GM18499 (cell line): Measurements from ENCODE around the gene COPB1.
A peak's percentile ranks its signal among the peaks of the same experiment; 100 is the strongest.

Source experiments
- ATAC-seq: cut with Tn5 transposase; IDR thresholded peaks from one replicate; pipeline ENCODE4 v1.9.1; 2021; ENCODE audit warnings: moderate number of reproducible peaks; ENCODE audit not compliant: insufficient read depth, unreplicated experiment

COPB1 gene

DNA sequence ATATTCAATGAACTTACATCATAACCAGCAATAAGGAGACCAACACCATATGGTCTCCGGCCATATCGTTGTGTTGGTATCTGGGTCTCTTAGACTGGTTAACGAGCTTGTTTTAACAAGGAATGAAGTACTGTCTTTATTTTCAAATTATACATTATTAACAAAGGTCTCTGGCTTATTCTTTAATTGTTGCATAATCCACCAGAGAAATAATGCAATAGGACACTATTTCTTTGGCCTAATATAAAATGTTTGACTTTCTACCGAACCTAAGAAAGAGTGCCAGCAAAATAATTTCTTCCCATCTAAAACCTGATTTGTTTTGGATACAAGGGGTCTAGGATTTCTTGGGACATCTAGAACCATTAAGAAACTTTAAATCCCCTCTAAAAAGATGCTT is 14.2 kb upstream of the COPB1 start:
- ATAC-seq, result no peak

DNA sequence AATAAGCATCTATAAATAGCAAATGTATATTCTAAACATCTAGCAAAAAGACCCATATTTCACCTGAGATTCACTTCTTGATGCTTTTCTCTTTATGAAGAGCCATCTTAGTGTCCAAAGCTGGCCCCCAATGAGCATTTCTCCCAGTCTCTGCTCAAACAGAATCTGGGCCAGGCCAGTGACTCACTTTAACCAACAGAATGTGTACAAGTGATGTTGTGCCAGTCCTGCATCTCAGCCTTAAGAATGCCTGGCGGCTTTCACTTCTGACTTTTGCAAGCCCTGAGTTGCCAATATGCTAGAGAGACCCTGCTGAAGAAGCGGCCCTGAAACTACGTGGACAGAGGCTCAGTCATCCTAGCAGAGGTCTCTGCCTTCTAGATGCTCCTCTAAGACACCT is 6.9 kb upstream of the COPB1 start:
- ATAC-seq, result no peak

DNA sequence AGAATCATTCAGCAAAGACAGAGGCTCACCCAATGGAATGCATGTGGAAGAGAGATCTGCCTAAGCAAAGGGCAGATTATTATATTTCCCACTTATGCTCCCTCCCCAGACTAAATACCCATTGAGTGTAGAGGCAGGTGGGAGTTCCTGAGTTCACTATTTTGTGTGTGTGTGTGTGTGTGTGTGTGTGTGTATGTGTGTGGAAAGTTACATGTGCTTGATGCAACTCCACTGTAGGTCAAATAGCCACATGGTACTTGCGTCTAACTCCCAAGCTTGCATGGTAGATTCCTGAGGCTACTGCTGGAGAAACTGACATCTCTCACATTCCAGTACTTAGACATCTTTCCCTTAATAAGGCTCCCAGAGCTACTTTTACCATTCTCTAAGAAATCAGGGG is 3.4 kb upstream of the COPB1 start:
- no peak for ATAC-seq

DNA sequence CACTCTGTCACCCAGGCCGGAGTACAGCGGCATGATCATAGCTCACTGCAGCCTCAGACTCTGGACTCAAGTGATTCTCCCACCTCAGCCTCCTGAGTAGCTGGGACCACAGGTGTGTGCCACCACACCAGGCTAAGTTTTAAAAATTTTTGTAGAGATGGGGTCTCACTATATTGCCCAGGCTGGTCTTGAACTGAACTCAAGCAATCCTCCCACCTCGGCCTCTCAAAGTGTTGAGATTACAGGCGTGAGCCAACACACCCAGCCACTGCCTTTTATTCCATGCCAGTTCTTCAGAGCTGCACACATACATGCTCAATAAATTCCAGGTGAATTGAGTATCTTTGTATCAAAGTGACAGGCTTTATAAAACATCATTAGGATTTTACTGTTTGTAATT is 2.4 kb upstream of the COPB1 start:
- ATAC-seq, result no peak

DNA sequence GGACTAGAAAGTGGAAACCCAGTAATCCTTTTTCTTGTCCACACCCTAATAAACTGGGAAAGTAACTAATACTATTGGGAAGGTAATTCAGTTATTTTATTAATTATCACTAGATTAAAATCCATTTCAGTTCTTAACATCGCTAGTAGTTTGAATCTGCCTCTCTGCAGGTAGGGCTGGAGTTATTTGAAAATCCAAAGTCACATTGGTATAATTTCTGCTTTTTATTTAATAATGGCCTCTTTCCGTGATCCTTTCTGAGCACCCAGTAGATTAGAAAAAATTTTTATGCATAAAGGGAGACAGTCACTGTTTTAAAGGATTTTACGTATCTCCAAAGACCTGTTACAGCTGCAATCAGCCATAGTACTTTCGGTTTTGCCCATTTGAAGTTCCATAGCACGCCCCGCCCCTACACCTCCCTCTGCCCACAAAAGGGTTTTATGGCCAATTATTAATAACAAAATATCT is 605 bp upstream of the COPB1 start:
- ATAC-seq, result peak; percentile 62

DNA sequence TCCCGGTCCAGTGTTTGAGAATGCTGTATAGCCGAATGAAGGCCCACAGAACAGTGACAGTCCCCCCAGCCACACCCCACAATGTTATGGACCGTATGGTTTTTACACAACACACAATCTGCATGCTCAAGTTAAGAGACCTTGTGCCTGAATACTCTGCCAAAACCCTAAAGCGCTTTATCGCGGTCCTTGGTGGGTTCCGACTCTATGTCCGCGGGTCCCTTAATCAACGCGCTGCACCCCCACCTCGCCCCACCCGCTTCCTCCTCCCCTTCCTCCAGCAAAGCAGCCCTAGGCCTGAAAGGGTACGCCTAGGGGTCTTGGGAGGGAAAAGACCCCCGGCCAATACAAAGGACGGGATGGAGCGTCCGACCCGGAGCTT is 442 bp downstream of the COPB1 start:
- ATAC-seq, result no peak

DNA sequence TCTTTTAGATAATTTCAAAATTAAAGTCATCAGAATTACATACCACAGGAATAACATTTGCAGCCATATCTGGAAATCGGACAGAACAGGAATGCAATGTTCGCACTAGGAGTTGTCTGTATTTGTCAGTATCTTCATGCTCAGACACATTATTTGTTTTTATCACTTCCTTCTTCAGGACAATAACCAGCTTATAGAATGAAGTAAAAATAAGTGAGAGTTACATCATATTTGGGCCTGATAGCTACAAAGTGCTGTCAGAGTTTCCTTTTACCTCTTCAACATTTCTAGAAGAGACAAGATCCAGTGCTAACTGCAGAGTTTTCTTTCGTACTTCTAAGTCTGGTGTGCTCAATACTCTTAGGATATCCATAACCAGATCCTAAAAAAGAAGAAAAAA is 18.9 kb downstream of the COPB1 start:
- no peak for ATAC-seq

DNA sequence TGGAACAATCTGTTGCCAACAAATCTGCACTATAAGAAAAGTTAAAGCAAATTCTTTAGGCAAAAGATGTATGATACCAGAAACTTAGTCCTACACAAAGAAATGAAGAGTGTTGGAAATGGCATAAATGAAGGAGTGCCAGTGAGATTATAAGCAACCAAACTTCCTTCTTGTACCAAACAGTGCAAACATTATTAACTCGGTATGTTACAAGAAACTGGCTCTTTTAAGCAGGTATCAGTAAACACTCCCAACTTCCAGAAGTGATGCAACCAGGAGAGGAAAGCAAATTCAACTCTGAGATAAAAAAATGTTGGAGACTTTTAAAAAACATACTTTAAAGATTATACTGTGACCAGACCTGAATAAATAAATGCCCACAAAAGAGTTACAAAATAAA is 28.5 kb downstream of the COPB1 start:
- ATAC-seq, result no peak

DNA sequence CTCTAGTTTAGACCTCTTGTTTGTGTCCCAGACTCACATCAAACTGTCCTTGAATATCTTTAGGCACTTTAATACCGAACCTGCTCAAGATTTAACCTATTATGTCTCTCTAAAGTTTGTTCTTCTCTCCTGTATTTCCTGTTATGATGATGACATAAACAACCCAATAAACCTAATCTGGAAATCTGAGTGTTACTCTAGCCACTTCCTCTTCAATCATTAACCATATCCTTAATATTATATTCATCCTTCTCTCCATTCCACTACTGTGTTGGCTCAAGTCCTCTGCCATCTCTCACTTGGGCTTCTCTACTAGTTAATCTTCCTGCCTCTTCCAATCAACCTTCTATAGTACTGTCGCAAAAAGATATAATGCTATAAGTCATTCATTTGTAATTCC is 36.0 kb downstream of the COPB1 start:
- no peak for ATAC-seq

DNA sequence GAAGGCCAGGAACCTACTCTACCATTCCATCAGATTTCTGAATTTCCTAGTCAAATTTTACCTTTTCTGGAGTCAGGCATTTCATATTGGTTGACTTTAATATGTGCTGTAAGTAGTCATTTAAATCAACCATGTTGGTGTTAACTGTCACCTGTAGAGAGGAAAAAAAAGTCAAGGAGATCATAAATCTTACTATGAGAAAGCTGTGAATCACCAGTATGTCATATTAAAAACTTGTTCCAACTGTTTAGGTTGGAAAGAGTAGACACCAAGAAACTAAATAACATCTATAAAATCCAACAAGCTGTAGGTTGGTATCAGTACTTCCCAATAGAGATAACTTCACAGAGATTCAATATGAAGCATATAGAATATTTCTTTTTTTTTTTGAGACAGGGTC is 39.5 kb downstream of the COPB1 start:
- ATAC-seq, result no peak

DNA sequence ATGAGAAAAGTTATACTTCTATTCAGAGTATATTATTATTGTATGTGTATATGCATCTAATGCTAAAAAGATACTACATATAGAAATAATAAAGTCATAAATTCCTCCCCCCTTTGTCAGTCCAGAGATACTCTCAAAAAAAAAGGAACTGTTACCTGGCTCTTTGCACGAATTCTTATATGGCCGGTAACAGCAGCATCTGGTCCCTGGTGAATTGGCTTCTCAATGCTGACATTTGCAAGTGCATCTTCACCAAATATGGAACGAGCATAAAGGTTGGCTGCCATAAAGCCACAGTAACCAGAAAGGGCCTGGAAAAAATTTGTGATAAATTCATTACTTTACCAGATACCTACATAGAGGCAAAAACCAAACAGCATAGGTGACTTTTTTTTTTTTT is 41.2 kb downstream of the COPB1 start:
- ATAC-seq, result no peak

DNA sequence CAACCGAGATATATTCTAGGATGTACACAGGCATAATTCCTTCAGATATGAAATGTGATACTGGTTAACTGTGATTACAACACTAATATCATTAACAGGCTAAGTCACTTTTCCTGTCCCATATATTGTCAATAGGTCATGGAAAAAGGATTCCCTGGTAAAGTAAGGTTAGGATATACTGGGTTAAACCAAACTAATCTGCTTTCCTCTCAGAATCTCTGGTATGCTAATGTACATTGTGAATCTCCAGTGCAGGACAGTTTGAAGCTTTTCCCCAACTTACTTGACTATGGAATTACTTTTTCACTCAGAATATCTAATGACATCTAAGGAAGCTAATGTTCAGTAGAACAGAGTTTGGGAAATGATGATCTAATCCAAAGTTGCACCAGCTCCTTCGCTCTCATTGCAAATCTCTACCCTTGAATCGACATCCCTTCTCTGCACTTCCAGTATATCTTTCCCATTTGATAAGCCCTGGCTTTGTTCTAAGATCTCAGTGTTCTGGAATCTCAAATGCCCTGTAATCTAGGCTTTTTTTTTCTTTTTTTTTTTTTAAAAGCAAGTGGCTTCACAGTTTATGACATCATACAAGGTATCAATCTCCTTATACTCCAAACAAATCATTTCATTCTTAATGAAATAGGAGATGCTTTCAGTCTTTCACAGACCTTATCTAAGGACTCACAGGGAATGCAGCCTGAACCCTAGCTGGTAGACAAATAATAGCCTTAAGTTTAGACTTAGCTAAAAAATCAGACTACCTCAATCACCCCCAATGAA is 43.8 kb downstream of the COPB1 start:
- ATAC-seq, result no peak

DNA sequence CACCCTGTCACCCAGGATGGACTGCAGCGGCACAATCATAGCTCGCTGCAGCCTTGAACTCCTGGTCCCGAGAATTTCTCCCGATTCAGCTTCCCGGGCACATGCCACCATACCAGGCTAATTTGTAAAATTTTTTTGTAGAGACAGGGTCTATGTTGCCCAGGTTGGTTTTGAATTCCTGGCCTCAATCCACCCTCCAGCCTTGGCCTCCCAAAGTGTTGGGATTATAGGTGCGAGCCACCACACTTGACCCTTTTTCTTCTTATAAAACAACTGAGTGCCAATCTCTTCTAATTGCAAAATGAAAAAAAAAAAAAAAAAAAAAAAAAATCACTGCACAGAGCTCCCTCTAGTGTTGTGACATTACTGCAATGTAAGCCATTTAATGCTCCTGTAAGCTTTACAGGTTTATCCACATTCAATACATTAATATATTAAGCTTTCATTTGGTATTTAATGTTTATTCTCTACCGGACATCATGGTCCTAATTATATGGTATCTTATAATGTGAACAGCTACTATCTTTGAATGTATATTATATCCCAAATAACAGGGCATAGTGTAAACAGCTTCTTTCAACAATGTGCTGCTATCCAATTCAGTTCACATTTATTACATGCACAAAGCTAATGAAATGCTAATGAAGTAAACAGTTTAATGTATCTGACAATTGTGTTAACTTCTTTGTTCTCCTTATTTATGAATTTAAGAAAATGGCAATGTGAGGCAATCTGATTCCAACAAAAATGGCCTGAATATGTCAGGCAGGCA is 44.6 kb downstream of the COPB1 start:
- ATAC-seq, result no peak

DNA sequence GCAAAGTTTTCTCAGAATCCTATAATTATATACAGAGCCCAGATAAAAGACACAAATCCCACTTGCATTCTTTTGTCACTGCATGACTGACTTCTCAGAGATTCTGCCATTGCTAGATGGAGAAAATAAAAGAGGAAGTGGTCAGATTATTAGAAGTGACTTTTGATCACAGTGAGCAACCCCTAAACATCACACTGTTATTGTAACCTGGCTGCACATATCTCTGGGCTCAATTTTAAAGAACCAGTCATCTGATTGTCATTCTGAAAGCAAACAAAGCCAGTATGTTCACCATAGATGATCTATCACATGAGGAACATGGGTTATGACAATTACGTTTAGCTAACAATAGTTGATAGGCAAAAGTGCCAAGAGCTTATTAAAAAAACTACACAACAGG is 47.8 kb downstream of the COPB1 start:
- no peak for ATAC-seq

DNA sequence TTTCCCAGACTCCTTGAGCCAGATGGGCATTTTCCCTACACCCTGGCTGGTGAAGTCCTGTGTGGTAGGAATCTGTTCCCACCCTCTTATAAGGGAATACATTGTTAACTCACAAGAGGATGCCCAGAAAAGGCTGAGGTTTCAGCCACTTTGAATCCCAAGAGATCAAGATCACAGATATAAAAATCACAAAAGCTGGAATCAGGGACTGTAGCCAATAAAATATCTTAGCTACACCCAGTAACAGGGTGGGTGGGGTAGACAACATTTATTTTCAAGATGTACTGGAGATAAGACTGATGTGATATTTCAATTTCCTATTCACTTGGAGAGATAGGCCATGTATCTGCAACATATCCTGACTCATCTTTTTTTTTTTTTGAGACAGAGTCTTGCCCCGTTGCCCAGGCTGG is 50.3 kb downstream of the COPB1 start:
- ATAC-seq, result no peak

DNA sequence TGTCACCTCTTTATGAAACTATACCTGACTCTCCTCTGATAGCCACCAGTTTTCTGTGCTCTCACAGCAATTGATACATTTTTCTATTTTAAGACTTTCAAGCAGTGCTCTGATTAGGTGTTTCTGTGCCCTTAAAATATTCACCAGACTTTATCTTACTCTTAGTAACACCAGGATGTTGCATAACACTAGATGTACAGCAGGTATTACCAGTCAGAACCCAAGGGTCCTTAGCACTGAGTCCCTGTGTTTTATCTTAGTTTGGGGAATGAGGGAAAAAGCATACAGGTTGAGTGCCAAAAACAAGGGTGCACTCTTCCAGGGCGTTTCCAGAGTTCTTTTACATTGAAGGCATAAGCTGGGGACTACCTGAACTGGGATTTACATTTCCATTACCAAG is 51.4 kb downstream of the COPB1 start:
- no peak for ATAC-seq

DNA sequence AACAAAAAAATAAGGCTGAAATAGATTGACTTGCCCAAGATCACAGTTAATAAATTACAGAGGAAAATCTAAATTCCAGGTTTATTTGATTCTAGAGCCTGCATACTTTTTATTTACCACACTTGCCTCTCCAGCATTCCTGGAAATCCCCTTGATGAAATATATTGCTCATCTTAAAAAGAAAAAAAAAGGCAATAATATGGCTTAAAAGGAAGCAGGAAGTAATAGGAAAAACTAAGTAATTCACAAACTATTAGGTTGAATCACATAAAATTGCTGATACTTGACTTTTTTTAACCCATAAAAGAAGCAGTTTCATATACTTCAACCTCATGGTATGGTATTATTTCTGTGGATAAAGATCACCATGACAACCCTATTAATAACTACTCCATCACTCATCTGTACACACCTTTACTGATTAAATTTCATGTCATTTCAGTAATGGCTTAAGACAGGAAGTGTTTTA is 52.9 kb downstream of the COPB1 start:
- no peak for ATAC-seq

DNA sequence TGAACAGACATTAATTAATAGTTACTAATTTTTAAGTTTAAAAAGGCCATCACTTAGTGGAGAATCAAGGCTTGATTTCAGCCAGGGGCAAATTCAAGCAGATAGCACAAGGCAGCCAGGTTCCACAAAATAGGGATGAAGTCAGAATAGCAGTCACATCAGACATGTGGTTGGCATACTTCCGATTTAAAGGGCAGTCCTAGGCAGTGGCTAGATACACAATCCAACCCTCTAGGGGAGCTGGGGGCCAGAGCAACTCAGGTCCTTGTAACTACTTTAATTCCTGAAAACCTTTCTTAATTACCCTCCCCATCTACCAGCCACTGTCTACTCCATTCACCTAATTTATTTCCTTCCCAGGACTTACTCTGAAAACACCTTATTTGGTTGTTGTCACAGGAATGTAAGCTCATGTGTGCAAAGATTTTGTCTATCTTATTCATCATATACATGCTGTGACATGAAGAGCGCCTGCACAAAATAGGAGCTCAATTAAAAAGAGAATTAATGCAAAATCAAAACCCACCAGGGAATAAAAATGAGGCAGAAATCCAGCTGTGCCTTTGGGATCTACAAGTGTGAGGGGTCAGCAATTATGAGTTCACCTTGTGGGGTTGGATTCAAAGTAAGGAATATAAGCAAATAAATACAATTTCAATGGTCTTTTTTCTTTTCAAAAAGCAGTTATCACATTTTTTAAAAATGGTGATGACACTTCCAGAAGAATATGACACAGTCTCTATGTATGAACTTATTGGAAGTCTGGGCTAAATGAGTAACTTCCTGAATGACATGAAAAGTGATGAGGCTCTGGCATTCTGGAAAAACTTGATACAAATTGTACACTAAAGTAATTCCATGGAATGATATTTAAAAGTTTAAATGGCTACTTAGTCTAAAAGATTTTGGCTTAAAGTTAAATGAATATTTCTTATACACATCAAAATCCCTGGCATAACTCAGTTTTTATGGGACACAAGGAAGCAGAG is 53.8 kb downstream of the COPB1 start:
- ATAC-seq, result no peak

DNA sequence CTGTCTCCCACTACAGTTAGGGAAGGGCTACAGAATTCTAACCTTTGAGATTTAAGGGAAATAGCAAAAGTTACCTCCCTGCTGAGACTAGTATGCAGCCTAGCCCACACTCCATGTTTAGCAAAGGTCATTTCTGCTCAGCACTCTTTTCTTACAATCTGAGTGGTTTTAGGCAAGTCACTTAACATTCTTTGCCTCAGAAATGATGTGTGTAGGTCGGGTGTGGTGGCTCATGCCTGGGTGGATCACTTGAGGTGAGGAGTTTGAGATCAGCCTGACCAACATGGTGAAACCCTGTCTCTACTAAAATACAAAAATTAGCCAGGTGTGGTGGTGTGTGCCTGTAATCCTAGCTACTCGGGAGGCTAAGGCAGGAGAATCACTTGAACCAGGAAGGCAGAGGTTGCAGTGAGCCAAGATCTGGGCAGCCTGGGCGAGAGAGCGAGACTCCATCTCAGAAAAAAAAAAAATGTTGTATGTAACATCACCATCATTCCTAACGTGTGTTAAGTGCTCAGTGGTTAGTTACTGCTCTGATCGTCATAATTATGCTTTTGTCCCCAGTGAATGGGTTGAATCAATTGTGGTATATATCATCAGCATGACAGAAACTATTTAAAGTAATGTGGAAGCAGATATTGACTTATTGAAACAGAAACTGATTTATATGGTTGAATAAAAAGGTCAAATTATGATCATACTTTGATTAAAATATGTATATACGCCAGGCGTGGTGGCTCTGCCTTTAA is 55.0 kb downstream of the COPB1 start:
- no peak for ATAC-seq

DNA sequence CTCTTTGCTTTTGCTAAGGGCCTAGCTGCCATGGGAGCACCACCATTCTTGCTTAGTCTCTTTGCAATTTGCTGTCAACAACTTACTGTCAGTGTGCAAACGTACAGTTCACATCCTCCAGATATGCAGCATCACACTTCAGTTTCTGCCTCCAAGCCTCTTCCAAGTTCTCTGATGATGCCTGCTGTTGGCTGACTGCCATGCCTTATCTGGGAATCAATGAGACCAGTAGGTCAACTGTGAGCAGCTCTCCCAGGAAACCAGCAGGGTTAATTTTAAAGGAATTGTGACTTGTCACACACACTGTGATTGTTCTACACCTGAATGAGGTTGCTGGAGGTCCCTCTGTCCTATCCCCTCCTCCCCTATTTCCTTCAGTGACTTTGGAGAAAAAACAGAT is 56.0 kb downstream of the COPB1 start:
- no peak for ATAC-seq
